ENCODE data around the gene NEUROD1. TPM values are rescaled to one million over a fixed set of nuclear protein-coding genes. Genes with fewer than 3 reads are reported as not detected.

The NEUROD1 gene
- total RNA-seq, 1 donor from 2014 or later = not detected

DNA sequence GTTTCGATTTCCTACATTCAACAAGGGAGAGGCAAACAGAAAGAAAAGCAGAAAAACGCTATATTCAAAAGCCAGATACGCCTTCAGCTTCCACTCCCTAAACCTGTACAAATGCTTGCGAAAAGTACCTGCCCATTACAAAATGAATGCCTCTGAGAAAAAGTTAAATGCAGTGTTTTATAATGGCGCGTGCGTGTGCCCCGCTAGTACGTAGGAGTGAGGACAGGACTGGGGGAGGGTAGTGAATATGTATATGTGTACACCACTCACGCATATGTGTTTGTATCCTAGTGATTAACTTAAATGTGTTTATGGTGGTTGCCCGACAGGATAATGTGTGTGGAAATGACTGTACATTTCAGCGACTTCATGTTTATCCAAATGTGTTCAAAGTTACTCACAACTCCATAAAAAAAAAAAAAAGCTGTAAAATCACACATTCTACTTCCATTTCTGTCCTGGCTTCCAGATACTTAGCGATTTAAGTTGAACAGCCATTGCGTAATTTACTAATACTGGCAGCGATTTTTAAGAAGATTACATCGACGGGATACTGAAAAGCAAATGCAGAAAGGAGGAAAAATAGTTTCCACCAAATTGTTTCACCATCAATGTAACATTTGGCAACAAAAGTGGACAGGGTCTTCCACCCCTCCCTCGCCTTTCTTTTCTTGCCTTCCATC lies 1.3 kb downstream of the NEUROD1 start:
- Histone ChIP-seq H3K4me3 (no peak overlapping the region), H3K4me1 (peaks cover 22% of the 10 kb centered on the region), H3K27ac (no peak overlapping the region), H3K9me3 (no peaks in the 10 kb centered on the region), H3K27me3 (peaks cover 16% of the 10 kb centered on the region), H3K36me3 (no peaks in the 10 kb centered on the region)
- no peak for DNase-seq (ENCODE audit: extremely low spot score in 2 of 2)
- TF ChIP-seq CTCF (IDR thresholded peaks at IDR 0.05) = no peak
- TF ChIP-seq POLR2AphosphoS5 (IDR thresholded peaks at IDR 0.05; ENCODE audit: insufficient read depth in 1 of 2, low read depth in 1 of 2) = no peak
- TF ChIP-seq POLR2A (IDR thresholded peaks at IDR 0.05) = no peak
- intact Hi-C loops (cut with DNase I) = no loop called here

DNA sequence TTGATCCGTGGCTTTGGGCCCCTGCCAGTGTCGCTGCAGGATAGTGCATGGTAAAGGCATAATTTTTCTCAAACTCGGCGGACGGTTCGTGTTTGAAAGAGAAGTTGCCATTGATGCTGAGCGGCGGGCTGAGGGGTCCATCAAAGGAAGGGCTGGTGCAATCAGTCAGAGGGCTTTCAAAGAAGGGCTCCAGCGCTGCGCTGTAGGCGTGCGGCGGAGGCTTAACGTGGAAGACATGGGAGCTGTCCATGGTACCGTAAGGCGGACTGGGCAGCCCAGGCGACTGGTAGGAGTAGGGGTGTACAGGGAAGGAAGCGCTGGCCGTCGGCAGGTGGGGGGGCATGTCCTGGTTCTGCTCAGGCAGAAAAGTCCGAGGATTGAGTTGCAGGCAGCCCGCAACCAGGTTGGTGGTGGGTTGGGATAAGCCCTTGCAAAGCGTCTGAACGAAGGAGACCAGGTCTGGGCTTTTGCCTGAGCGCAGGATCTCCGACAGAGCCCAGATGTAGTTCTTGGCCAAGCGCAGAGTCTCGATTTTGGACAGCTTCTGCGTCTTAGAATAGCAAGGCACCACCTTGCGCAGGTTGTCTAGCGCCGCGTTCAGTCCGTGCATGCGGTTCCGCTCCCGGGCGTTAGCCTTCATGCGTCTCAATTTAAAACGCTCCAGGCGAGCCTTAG lies 2.3 kb downstream of the NEUROD1 start:
- H3K9me3 ChIP-seq = no peaks in the 10 kb centered on the region
- H3K36me3 ChIP-seq = no peaks in the 10 kb centered on the region
- H3K4me1 ChIP-seq = peaks cover 12% of the 10 kb centered on the region
- no peak for TF ChIP-seq CTCF (IDR thresholded peaks at IDR 0.05)
- no peak for TF ChIP-seq POLR2AphosphoS5 (IDR thresholded peaks at IDR 0.05; ENCODE audit: insufficient read depth in 1 of 2, low read depth in 1 of 2)
- no peak for TF ChIP-seq POLR2A (IDR thresholded peaks at IDR 0.05)
- no peak overlapping the region for H3K4me3 ChIP-seq
- intact Hi-C loops (cut with DNase I) = no loop called here
- peaks cover 7% of the 10 kb centered on the region for H3K27me3 ChIP-seq
- no peak for DNase-seq (ENCODE audit: extremely low spot score in 2 of 2)
- no peak overlapping the region for H3K27ac ChIP-seq

GRCh38 chr2:181675254-181675653 lies 5.1 kb downstream of the NEUROD1 start:
- no peak overlapping the region for H3K4me3 ChIP-seq
- DNase-seq (ENCODE audit: extremely low spot score in 2 of 2) = no peak
- intact Hi-C loops (cut with DNase I) = no loop called here
- no peak overlapping the region for H3K27ac ChIP-seq
- no peaks in the 10 kb centered on the region for H3K9me3 ChIP-seq
- no peaks in the 10 kb centered on the region for H3K36me3 ChIP-seq
- H3K27me3 ChIP-seq = peaks cover 7% of the 10 kb centered on the region
- TF ChIP-seq POLR2A (IDR thresholded peaks at IDR 0.05) (no peak), CTCF (IDR thresholded peaks at IDR 0.05) (no peak), POLR2AphosphoS5 (IDR thresholded peaks at IDR 0.05; ENCODE audit: insufficient read depth in 1 of 2, low read depth in 1 of 2) (no peak)
- H3K4me1 ChIP-seq = no peaks in the 10 kb centered on the region

DNA sequence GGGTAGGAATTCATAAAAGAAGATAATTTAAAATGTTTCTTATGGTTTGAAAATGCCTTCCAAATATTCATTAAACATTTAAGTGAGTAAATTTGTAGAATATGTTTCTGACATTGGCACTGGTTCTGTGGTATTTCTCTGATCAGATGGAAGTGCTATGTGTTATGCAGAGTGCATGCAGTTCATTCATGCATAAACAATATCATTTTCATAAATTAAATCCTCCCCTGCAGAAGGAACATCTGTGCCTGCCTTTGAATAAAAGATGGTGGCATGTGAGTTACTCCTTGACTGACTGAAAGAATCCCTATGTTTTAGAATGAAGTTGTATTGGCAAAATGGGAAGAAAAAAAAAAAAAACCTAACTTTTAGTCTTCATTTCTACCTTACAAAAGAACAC lies 5.9 kb downstream of the NEUROD1 start:
- no peak overlapping the region for H3K27ac ChIP-seq
- no peak overlapping the region for H3K4me3 ChIP-seq
- intact Hi-C loops (cut with DNase I) = no loop called here
- H3K36me3 ChIP-seq = no peaks in the 10 kb centered on the region
- H3K27me3 ChIP-seq = peaks cover 7% of the 10 kb centered on the region
- no peak for DNase-seq (ENCODE audit: extremely low spot score in 2 of 2)
- H3K4me1 ChIP-seq = no peaks in the 10 kb centered on the region
- TF ChIP-seq POLR2A (IDR thresholded peaks at IDR 0.05) = no peak
- no peak for TF ChIP-seq CTCF (IDR thresholded peaks at IDR 0.05)
- no peak for TF ChIP-seq POLR2AphosphoS5 (IDR thresholded peaks at IDR 0.05; ENCODE audit: insufficient read depth in 1 of 2, low read depth in 1 of 2)
- H3K9me3 ChIP-seq = no peaks in the 10 kb centered on the region

DNA sequence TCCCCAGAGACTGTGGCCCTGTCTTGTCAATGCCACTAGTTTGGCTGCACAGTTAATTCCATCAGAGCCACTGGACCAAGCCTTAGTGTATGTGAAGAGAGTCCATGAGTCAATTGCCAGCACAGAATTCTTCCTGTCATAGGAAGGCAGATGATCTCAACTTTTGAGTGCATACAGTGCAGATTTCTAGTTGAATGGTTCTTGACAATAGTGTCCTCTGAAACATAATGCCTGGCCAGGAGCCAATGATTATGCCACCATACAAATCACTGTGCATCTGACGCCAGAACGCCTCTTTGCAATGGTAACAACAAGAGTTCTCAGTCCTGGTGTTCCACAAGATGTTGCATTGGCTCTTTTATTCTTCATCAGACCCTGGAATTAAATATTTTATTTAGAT lies 7.1 kb downstream of the NEUROD1 start:
- TF ChIP-seq POLR2AphosphoS5 (IDR thresholded peaks at IDR 0.05; ENCODE audit: insufficient read depth in 1 of 2, low read depth in 1 of 2) (no peak), CTCF (IDR thresholded peaks at IDR 0.05) (no peak), POLR2A (IDR thresholded peaks at IDR 0.05) (no peak)
- H3K9me3 ChIP-seq = no peaks in the 10 kb centered on the region
- no peaks in the 10 kb centered on the region for H3K4me1 ChIP-seq
- H3K27me3 ChIP-seq = peaks cover 1% of the 10 kb centered on the region
- no peak overlapping the region for H3K4me3 ChIP-seq
- H3K36me3 ChIP-seq = no peaks in the 10 kb centered on the region
- no peak for DNase-seq (ENCODE audit: extremely low spot score in 2 of 2)
- no peak overlapping the region for H3K27ac ChIP-seq
- intact Hi-C loops (cut with DNase I) = no loop called here

Data from vagina (tissue), 2 donors.